K562 (cell line): ENCODE measurements around the gene HSPA8. TPM values are rescaled to one million over a fixed set of nuclear protein-coding genes. Genes with fewer than 3 reads are reported as not detected.

Source experiments
- CBX8 ChIP-seq: fragments of 200-600 bp; sonication (generic); IDR thresholded peaks from 2 replicates; pipeline ENCODE4 v1.6.1; 2012; ENCODE audit warnings: borderline replicate concordance, mixed run types, low read depth, mild to moderate bottlenecking, moderate library complexity, mixed read lengths, low read length, control low read depth, inconsistent platforms; ENCODE audit not compliant: poor library complexity, severe bottlenecking; ENCODE audit errors: extremely low read depth
- CREB1 ChIP-seq, 2 experiments: sonication (generic) in 1 of 2; formaldehyde crosslinking in 1 of 2; IDR thresholded peaks; 2 replicates each; pipeline versions ENCODE4 v1.6.1 to v1.8.0; 2012 to 2022; ENCODE audit warnings: inconsistent platforms in 1 of 2, mild to moderate bottlenecking in 1 of 2, missing genetic modification reagents in 1 of 2, moderate library complexity in 1 of 2
- EHMT2 ChIP-seq: fragments of 450-650 bp; IDR thresholded peaks from 2 replicates; pipeline ENCODE4 v1.6.1; 2018; ENCODE audit warnings: antibody characterized with exemption
- HNRNPK ChIP-seq: fragments of 200-400 bp; formaldehyde crosslinking; IDR thresholded peaks from one replicate; pipeline ENCODE4 v1.6.1; 2018; ENCODE audit warnings: mild to moderate bottlenecking, low read depth, low read length; ENCODE audit not compliant: poor library complexity, severe bottlenecking
- NFXL1 ChIP-seq: fragments of 450-650 bp; formaldehyde crosslinking; IDR thresholded peaks from 2 replicates; pipeline ENCODE4 v1.4.0; 2021; ENCODE audit warnings: mild to moderate bottlenecking
- SMAD3 ChIP-seq: fragments of 450-650 bp; formaldehyde crosslinking; conservative IDR thresholded peaks from 2 replicates; pipeline ENCODE4 v1.4.0; 2020; ENCODE audit warnings: mild to moderate bottlenecking
- SRF ChIP-seq, 2 experiments: fragments of 250-450, 450-650 bp in 1 of 2; sonication (Bioruptor Pico) in 1 of 2; sonication (generic) in 1 of 2; formaldehyde crosslinking; IDR thresholded peaks; 2 replicates each; pipeline versions ENCODE4 v1.5.0 to v1.5.1; 2020 to 2022; ENCODE audit warnings: mild to moderate bottlenecking in 1 of 2, missing genetic modification reagents in 1 of 2
- U2AF1 ChIP-seq: fragments of 200-400 bp; formaldehyde crosslinking; optimal IDR thresholded peaks from 2 replicates; pipeline ENCODE3; 2017; ENCODE audit warnings: mild to moderate bottlenecking, low read depth, low read length, moderate library complexity
- ZBTB8A ChIP-seq: fragments of 450-650 bp; IDR thresholded peaks from 2 replicates; pipeline ENCODE4 v1.6.1; 2018; ENCODE audit warnings: mild to moderate bottlenecking, moderate library complexity; ENCODE audit not compliant: partially characterized antibody
- ZNF280B ChIP-seq: fragments of 250-450 bp; sonication (Bioruptor Pico); IDR thresholded peaks from 2 replicates; pipeline ENCODE4 v1.5.1; 2021; ENCODE audit warnings: mild to moderate bottlenecking
- ZNF324 ChIP-seq: fragments of 250-450 bp; sonication (Bioruptor Pico); IDR thresholded peaks from 2 replicates; pipeline ENCODE4 v1.4.0; 2020; ENCODE audit warnings: mild to moderate bottlenecking
- ZNF778 ChIP-seq: fragments of 450-650 bp; formaldehyde crosslinking; IDR thresholded peaks from 2 replicates; pipeline ENCODE4 v1.4.0; 2020; ENCODE audit warnings: mild to moderate bottlenecking, moderate library complexity
- polyA plus RNA-seq, 8 experiments: library from polyadenylated mRNA; depleted of rRNA in 4 of 8; stranded (reverse) in 5 of 8; unstranded in 3 of 8; fragments of >200 nt; fragmentation: Nextera tagmentation in 2 of 8; fragmentation: Illumina TruSeq in 1 of 8; extraction: Ambion mirVana in 2 of 8; extraction: Trizol in 1 of 8; gene quantifications; 2 replicates each; pipeline versions ENCODE4 v1.2.1 to v1.2.3, GENCODE V29; 2011 to 2014; ENCODE audit warnings: inconsistent platforms in 1 of 8, missing spikeins in 1 of 8
- total RNA-seq, 7 experiments: library from RNA; depleted of rRNA in 6 of 7; stranded (reverse); fragments of >200 nt in 6 of 7; fragmentation: Illumina TruSeq in 2 of 7; extraction: Trizol in 2 of 7; gene quantifications; 2 replicates each; pipeline versions ENCODE4 v1.2.1 to v1.2.3, GENCODE V29; 2011 to 2021; ENCODE audit warnings: low replicate concordance in 1 of 7

The HSPA8 gene
- total and polyA plus RNA-seq, 9 of the 15 experiments (the other 6 are each of a cell fraction or from before 2014, with no cell fraction given), result 1,250 to 3,966 (median 2,773) TPM

GRCh38 chr11:123062892-123063825 lies 1.2 kb upstream of the HSPA8 start (continued):
- TF ChIP-seq ZNF280B (CRISPR knock-in tag), result no peak
- TF ChIP-seq ZBTB8A, result no peak
- TF ChIP-seq CREB1 (IDR thresholded peaks at IDR 0.05), result no peak
- TF ChIP-seq CREB1 (CRISPR knock-in tag; IDR thresholded peaks at IDR 0.05), result no peak
- no peak for TF ChIP-seq ZNF324 (CRISPR knock-in tag)
- TF ChIP-seq SRF (CRISPR knock-in tag; IDR thresholded peaks at IDR 0.05), result no peak
- TF ChIP-seq SMAD3 (CRISPR knock-in tag), result no peak
- TF ChIP-seq ZNF778 (CRISPR knock-in tag), result no peak
- no peak for TF ChIP-seq U2AF1
- no peak for TF ChIP-seq CBX8
- TF ChIP-seq EHMT2, result no peak
- TF ChIP-seq HNRNPK, result no peak
- no peak for TF ChIP-seq NFXL1 (CRISPR knock-in tag)
